HG02852 (cell line): ENCODE data around the gene AZGP1.
"Not testable (repeated sequence)": the region's sequence is repeated elsewhere in the genome, so short reads cannot be mapped to it uniquely, and the experiment has no call there.

Source experiments
- ATAC-seq: cut with Tn5 transposase; IDR thresholded peaks from one replicate; pipeline ENCODE4 v1.9.1; 2021; ENCODE audit warnings: mild to moderate bottlenecking, moderate library complexity; ENCODE audit not compliant: unreplicated experiment

AZGP1 gene

GRCh38 chr7:99975782-99976521, at the start of gene AZGP1:
Gene AZGP1, minus strand, starts transcription at chr7:99976031. Its CDS starts 11 bp downstream, at chr7:99976020.
- no peak for ATAC-seq

DNA sequence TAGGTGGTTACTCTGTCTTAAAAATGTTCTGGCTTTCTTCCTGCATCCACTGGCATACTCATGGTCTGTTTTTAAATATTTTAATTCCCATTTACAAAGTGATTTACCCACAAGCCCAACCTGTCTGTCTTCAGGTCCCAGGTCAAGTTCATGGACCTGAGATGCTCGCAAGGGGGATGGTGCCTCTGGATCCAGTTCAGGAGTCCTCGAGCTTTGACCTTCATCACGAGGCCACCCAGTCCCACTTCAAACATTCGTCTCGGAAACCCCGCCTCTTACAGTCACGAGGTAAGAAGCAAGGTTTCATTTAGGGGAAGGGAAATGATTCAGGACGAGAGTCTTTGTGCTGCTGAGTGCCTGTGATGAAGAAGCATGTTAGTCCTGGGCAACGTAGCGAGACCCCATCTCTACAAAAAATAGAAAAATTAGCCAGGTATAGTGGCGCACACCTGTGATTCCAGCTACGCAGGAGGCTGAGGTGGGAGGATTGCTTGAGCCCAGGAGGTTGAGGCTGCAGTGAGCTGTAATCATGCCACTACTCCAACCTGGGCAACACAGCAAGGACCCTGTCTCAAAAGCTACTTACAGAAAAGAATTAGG, 48.3 kb upstream of the AZGP1 start:
- no peak for ATAC-seq

DNA sequence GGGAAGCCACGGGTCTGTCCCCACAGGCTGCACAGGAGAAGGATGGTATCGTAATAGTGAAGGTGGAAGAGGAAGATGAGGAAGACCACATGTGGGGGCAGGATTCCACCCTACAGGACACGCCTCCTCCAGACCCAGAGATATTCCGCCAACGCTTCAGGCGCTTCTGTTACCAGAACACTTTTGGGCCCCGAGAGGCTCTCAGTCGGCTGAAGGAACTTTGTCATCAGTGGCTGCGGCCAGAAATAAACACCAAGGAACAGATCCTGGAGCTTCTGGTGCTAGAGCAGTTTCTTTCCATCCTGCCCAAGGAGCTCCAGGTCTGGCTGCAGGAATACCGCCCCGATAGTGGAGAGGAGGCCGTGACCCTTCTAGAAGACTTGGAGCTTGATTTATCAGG, 47.7 kb upstream of the AZGP1 start:
- no peak for ATAC-seq

DNA sequence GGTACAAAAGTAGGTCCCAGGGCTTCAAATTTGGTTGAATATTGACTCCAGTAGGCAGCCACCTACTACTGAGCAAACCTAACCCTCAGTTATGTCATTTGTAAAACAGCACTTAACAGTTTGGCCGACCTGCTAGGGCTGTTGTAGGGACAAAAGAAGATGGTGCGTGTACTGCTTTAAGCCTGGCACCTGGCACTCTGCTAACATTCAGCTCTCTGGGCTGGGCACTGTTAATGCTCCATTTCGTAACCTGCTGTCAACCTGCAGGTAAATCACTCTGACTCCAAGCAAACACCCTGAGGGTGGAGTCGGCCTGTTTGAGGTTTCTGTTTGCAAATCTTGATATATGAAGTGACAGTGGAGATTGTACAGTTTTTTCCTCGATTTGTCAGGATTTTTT, 46.8 kb upstream of the AZGP1 start:
- ATAC-seq: no peak

GRCh38 chr7:100021297-100021696, 45.5 kb upstream of the AZGP1 start:
- ATAC-seq: no peak

DNA sequence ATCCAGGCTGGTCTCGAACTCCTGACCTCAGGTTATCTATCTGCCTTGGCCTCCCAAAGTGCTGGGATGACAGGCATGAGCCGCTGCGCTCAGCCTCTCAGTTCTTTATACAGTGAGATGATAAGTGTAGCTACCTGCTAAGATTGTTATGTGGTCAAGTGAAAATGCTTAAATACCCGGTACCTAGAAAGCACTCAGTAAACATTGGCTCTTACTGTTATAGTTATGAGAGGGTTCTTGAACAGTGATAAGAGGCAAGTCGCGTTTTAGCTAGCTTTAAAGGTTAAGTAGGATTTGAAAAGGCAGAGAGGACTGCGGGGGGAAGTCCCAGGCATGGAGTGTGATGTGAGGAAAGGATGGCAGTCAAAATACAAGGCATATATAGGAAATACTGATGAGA, 44.1 kb upstream of the AZGP1 start:
- no peak for ATAC-seq

GRCh38 chr7:100017875-100018274, 42.0 kb upstream of the AZGP1 start:
- ATAC-seq: no peak

DNA sequence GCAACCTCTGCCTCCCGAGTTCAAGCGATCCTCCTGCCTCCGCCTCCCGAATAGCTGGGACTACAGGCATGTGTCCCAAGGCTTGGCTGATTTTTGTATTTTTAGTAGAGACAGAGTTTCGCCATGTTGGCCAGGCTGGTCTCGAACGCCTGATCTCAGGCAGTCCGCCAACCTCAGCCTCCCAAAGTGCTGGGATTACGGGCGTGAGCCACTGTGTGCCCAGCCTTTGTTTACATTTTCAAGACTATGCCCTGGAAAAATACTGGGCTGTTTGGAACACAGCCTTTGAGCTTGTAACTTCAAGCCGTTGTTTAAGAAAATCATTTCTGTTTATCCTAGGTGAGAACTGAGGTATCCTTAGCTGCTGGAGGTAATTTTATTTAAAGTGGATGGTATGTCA, 41.5 kb upstream of the AZGP1 start:
- no peak for ATAC-seq

GRCh38 chr7:100016215-100016901, 40.5 kb upstream of the AZGP1 start:
- no peak for ATAC-seq

DNA sequence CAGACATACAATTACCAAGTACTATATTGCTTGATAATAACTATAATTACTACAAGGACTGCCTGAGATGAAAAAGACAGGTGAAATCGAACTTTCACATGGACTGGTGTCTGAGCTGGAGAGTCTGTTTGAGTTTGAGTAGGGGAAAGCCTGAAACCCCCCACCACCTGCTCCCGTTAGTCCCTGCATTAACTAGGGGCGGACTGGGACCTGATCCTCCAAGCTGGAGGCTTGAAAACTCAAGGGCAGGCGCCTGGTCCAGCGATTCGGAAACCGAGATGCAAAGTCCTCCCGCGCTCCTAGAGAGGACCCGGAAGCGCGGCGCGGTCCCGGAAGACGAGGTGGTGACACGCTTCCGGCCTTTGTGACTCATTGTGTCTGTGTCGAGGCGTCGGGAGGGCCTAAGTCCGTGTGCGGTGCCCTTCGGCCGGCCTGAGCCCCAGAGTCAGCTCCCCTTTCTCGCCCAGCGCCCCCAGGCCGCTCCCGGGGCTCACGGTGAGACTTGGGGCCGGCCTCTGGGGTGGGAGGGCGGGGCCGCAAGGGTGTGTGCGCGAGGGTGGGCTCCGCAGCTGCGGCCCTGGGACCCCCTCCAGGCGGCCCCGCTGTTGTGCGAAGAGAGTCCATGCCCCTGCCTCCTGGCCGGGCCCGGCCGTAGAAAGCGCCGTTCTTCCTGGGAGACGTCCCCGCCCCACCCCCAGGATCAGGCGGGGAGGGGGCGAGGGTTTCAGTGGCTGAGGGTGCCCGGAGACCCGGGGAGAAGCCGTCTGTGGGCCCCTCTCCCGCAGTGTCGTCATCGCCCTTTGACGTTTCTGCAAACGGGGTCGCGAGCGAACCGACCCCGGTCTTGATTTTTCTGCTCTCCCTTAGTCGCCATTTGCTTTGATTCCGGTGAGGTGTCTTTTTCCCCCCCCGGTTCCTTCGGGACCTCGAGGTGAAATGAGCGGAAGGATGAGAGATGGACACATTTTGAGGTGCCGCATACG, 39.7 kb upstream of the AZGP1 start, which contains the start of gene ZKSCAN1:
Gene ZKSCAN1, plus strand, starts transcription at position 365 of the 983 bp plus-strand sequence. CDS start 7,911 bp downstream, outside the sequence.
- peak; percentile 96 for ATAC-seq

DNA sequence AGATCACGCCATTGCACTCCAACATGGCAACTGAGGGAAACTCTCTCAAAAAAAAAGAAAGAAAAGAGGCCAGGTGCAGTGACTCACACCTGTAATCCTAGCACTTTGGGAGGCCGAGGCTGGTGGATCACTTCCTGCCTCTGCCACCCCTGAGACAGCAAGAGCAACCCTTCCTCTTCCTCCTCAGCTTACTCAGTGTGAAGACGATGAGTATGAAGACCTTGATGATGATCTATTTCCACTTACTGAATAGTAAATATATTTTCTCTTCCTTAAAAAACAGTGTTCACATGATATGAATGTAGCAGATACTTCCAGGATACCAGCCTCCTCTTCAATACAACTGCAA, 37.5 kb upstream of the AZGP1 start:
- ATAC-seq: no peak

GRCh38 chr7:100012385-100013327, 36.8 kb upstream of the AZGP1 start:
- ATAC-seq: not testable (repeated sequence)

DNA sequence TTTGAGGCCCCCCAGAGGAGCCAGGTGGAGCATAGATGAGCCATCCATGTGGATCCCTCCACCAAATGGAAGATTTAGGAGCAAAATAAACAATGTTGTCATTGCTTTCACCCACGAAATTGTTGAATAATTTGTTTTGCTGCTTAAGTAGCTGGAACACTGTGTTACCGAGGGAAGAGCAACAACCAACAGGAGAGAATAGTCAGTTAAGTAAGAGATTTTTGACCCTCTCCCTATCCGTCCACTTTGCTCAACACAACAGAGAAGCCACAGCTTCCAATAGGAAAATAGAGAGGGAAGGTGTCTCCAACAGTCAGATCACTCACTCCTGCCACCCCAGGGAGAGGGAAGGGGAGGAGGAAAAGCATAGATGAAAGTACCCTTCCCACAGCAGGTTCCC, 35.7 kb upstream of the AZGP1 start:
- ATAC-seq: no peak

DNA sequence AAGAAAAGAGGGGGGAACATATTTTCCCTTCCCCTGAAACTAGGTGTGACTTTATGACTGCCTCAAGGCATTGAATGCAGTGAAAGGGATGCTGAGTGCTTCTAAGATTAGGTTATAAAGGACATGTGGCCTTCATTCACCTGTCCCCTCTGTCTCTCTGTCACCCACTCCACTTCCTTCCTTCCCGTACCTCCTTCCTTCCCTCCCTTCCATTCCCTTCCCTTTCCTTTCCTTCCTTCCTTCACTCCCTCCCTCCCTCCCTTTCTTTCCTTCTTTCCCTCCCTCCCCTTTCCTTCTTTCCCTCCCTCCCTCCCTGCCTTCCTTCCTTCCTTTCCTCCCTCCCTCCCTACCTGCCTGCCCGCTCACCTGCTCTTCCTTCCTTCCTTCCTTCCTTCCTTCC, 35.1 kb upstream of the AZGP1 start:
- no peak for ATAC-seq

- ATAC-seq: not testable (repeated sequence)
Measured at GRCh38 chr7:100009952-100010351, 34.1 kb upstream of the AZGP1 start.

- ATAC-seq: no peak
Measured at GRCh38 chr7:100008525-100008924, 32.7 kb upstream of the AZGP1 start.

DNA sequence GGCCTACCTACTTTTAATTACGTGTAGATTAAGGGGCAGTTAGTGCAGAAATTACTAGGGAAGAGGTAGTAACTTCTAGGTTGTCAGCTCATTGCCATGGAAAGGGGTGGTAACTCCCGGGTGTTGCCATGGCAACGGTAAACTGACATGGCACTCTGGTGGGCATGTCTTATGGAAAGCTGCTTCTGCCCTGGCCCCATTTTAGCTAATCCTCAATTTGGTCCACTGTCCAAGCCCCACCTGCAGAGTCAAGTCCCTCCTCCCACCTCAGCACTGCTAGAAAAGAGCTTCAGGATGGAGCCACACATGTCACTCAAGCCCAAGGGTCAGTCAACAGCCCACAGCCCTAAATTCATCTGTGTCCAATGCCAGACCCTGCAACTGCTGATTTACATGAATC, 32.1 kb upstream of the AZGP1 start:
- no peak for ATAC-seq

DNA sequence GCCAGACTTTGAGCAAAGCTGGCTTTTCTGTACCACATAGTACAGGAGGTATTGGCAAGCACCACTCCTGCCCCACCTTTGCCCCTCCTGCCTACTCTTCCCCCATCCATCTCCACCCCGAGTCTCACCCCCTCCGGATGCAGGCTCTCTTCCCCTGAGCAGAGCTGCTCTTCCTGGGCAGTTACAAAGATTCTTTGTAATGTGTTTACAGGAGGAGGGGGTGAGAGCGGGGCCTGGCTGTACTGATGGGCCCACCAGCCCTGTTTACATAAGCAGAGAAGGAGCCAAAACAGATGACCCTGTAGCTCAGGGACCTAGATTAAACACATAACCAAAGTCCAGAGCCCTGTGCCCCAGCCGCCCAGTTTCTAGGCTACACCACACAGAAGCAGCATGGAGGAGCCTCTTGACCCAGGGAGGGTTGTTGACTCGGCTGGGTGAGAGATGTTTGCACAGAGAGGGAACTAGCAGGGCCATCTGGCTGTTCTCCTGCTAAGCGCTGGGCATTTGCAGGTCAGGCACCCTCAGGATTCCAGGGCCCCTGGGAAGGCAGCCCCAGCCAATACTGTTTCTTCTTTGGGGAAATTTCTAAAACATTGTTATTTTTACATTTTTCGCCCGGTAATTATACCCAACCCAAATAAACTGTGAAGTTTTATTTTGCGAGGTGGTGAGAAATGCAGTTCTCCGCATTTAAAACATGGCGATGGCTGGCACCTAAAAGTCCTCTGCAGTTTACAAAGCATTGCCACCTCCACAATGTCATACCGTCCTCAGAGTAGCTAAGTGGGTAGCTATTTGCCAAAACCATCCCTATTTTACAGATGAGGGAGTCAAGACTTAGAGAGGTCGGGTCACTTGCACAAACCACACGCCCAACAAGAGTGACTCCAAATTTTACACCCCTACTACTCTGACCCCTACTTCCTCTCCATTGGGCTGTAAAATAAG, 28.2 kb upstream of the AZGP1 start:
- ATAC-seq: no peak

GRCh38 chr7:100000239-100000638, 24.4 kb upstream of the AZGP1 start:
- no peak for ATAC-seq
